ENCODE measurements around the gene PEX14.
A peak's percentile ranks its signal among the peaks of the same experiment; 100 is the strongest.

PEX14 gene

GRCh38 chr1:10613340-10613739 lies 138.6 kb downstream of the PEX14 start:
- H3K27me3 ChIP-seq (ENCODE audit: low read depth, low read length) = no peaks in the 10 kb centered on the region
- H3K4me3 ChIP-seq (ENCODE audit: low read length) = no peak overlapping the region
- H3K27ac ChIP-seq (ENCODE audit: low read length) = no peak overlapping the region
- H3K9me3 ChIP-seq (ENCODE audit: insufficient read depth, low read length) = no peaks in the 10 kb centered on the region
- no peak overlapping the region for H2AFZ ChIP-seq (ENCODE audit: low read depth, low read length)
- H4K20me1 ChIP-seq (ENCODE audit: insufficient read depth, low read length) = peaks cover 11% of the 10 kb centered on the region; the same call in 1 of the 2 replicates
- H3K79me2 ChIP-seq (ENCODE audit: low read length) = no peaks in the 10 kb centered on the region
- no peaks in the 10 kb centered on the region for H3K36me3 ChIP-seq (replicated peaks; ENCODE audit: low read depth, low read length)
- H3K9ac ChIP-seq (ENCODE audit: low read length) = no peak overlapping the region
- H3K4me1 ChIP-seq (ENCODE audit: low read length) = peaks cover 14% of the 10 kb centered on the region
- H3K4me2 ChIP-seq (ENCODE audit: low read length) = no peak overlapping the region
- TF ChIP-seq EZH2phosphoT487 (IDR thresholded peaks at IDR 0.05; ENCODE audit: low read depth) (no peak), CTCF (IDR thresholded peaks at IDR 0.05; ENCODE audit: low read depth, low read length) (no peak)

GRCh38 chr1:10613861-10614260 lies 139.1 kb downstream of the PEX14 start:
- no peaks in the 10 kb centered on the region for H3K9me3 ChIP-seq (ENCODE audit: insufficient read depth, low read length)
- H3K4me2 ChIP-seq (ENCODE audit: low read length) = no peak overlapping the region
- no peak overlapping the region for H2AFZ ChIP-seq (ENCODE audit: low read depth, low read length)
- no peaks in the 10 kb centered on the region for H3K36me3 ChIP-seq (replicated peaks; ENCODE audit: low read depth, low read length)
- no peaks in the 10 kb centered on the region for H3K79me2 ChIP-seq (ENCODE audit: low read length)
- H3K4me1 ChIP-seq (ENCODE audit: low read length) = peaks cover 14% of the 10 kb centered on the region
- no peak overlapping the region for H3K9ac ChIP-seq (ENCODE audit: low read length)
- no peak overlapping the region for H3K4me3 ChIP-seq (ENCODE audit: low read length)
- peaks cover 11% of the 10 kb centered on the region; the same call in 1 of the 2 replicates for H4K20me1 ChIP-seq (ENCODE audit: insufficient read depth, low read length)
- H3K27ac ChIP-seq (ENCODE audit: low read length) = no peak overlapping the region
- H3K27me3 ChIP-seq (ENCODE audit: low read depth, low read length) = no peaks in the 10 kb centered on the region
- TF ChIP-seq EZH2phosphoT487 (IDR thresholded peaks at IDR 0.05; ENCODE audit: low read depth) = no peak
- TF ChIP-seq CTCF (IDR thresholded peaks at IDR 0.05; ENCODE audit: low read depth, low read length) = no peak

GRCh38 chr1:10614377-10615225 lies 139.9 kb downstream of the PEX14 start:
- Histone ChIP-seq H3K9ac (ENCODE audit: low read length) (no peak overlapping the region), H3K4me2 (ENCODE audit: low read length) (peak overlapping the region; percentile 68), H4K20me1 (ENCODE audit: insufficient read depth, low read length) (peaks cover 11% of the 10 kb centered on the region; the same call in 1 of the 2 replicates), H3K36me3 (replicated peaks; ENCODE audit: low read depth, low read length) (no peaks in the 10 kb centered on the region), H3K27me3 (ENCODE audit: low read depth, low read length) (no peaks in the 10 kb centered on the region), H3K79me2 (ENCODE audit: low read length) (no peaks in the 10 kb centered on the region), H2AFZ (ENCODE audit: low read depth, low read length) (no peak overlapping the region), H3K4me3 (ENCODE audit: low read length) (peak overlapping the region; percentile 49), H3K9me3 (ENCODE audit: insufficient read depth, low read length) (no peaks in the 10 kb centered on the region), H3K4me1 (ENCODE audit: low read length) (peaks cover 14% of the 10 kb centered on the region), H3K27ac (ENCODE audit: low read length) (no peak overlapping the region)
- no peak for TF ChIP-seq EZH2phosphoT487 (IDR thresholded peaks at IDR 0.05; ENCODE audit: low read depth)
- no peak for TF ChIP-seq CTCF (IDR thresholded peaks at IDR 0.05; ENCODE audit: low read depth, low read length)

- H3K4me2 ChIP-seq (ENCODE audit: low read length) = peak overlapping the region; percentile 68
- no peaks in the 10 kb centered on the region for H3K27me3 ChIP-seq (ENCODE audit: low read depth, low read length)
- H3K79me2 ChIP-seq (ENCODE audit: low read length) = no peaks in the 10 kb centered on the region
- peaks cover 11% of the 10 kb centered on the region; the same call in 1 of the 2 replicates for H4K20me1 ChIP-seq (ENCODE audit: insufficient read depth, low read length)
- H3K27ac ChIP-seq (ENCODE audit: low read length) = no peak overlapping the region
- H3K4me3 ChIP-seq (ENCODE audit: low read length) = peak overlapping the region; percentile 49
- peaks cover 14% of the 10 kb centered on the region for H3K4me1 ChIP-seq (ENCODE audit: low read length)
- no peaks in the 10 kb centered on the region for H3K9me3 ChIP-seq (ENCODE audit: insufficient read depth, low read length)
- H2AFZ ChIP-seq (ENCODE audit: low read depth, low read length) = no peak overlapping the region
- H3K36me3 ChIP-seq (replicated peaks; ENCODE audit: low read depth, low read length) = no peaks in the 10 kb centered on the region
- no peak overlapping the region for H3K9ac ChIP-seq (ENCODE audit: low read length)
- no peak for TF ChIP-seq CTCF (IDR thresholded peaks at IDR 0.05; ENCODE audit: low read depth, low read length)
- TF ChIP-seq EZH2phosphoT487 (IDR thresholded peaks at IDR 0.05; ENCODE audit: low read depth) = no peak
Measured at GRCh38 chr1:10615332-10615731, 140.6 kb downstream of the PEX14 start.

Data from OCI-LY3 (cell line).